DND-41 (cell line): ENCODE data around the gene S100A14.
A peak's percentile ranks its signal among the peaks of the same experiment; 100 is the strongest.

Source experiments
- ATAC-seq: fragments of 200-7000 bp; cut with Tn5 transposase; 3 replicates; pipeline ENCODE4 v1.9.1; 2021; ENCODE audit warnings: low read depth; ENCODE audit not compliant: insufficient read depth
- DNase-seq: peaks from one replicate; pipeline ENCODE4 v3.0.0-alpha.2; 2020
- H2AFZ ChIP-seq: 2 replicates; pipeline ENCODE4 v1.6.0; 2012; ENCODE audit warnings: low read depth, low read length
- H3K27ac ChIP-seq: 2 replicates; pipeline ENCODE4 v1.5.1; 2012; ENCODE audit warnings: low read length, inconsistent platforms
- H3K27me3 ChIP-seq: fragments of 200-600 bp; sonication (generic); 2 replicates; pipeline ENCODE4 v1.6.0; 2012; ENCODE audit warnings: low read length, mild to moderate bottlenecking, inconsistent platforms; ENCODE audit not compliant: insufficient read depth, poor library complexity
- H3K36me3 ChIP-seq: 2 replicates; pipeline ENCODE4 v1.5.1; 2012; ENCODE audit warnings: low read length, inconsistent platforms; ENCODE audit not compliant: insufficient read depth
- H3K4me1 ChIP-seq: 2 replicates; pipeline ENCODE4 v1.5.1; 2012; ENCODE audit warnings: mild to moderate bottlenecking, low read length; ENCODE audit not compliant: insufficient read depth
- H3K4me2 ChIP-seq: 2 replicates; pipeline ENCODE4 v1.6.0; 2012; ENCODE audit warnings: mild to moderate bottlenecking, moderate library complexity, low read length, inconsistent platforms; ENCODE audit not compliant: insufficient read depth
- H3K4me3 ChIP-seq, 2 experiments: fragments of 200-600 bp in 1 of 2; shearing (Covaris generic) in 1 of 2; 2 replicates each; pipeline ENCODE4 v1.5.1; 2012 to 2016; ENCODE audit warnings: inconsistent platforms in 2 of 2, low read length in 2 of 2, mild to moderate bottlenecking in 2 of 2, low read depth in 1 of 2, moderate library complexity in 1 of 2
- H3K79me2 ChIP-seq: 2 replicates; pipeline ENCODE4 v1.6.0; 2012; ENCODE audit warnings: low read length, inconsistent platforms; ENCODE audit not compliant: insufficient read depth
- H3K9ac ChIP-seq: 2 replicates; pipeline ENCODE4 v1.6.0; 2012; ENCODE audit warnings: low read depth, mild to moderate bottlenecking, inconsistent platforms, low read length, moderate library complexity
- H3K9me3 ChIP-seq: 2 replicates; pipeline ENCODE4 v1.5.1; 2012; ENCODE audit warnings: low read length, moderate library complexity, mild to moderate bottlenecking, inconsistent platforms; ENCODE audit not compliant: insufficient read depth, severe bottlenecking
- H4K20me1 ChIP-seq: 2 replicates; pipeline ENCODE4 v1.6.0; 2012; ENCODE audit warnings: low read length; ENCODE audit not compliant: insufficient read depth
- CTCF ChIP-seq: IDR thresholded peaks from 2 replicates; pipeline ENCODE4 v1.5.1; 2012; ENCODE audit warnings: borderline replicate concordance, low read length, moderate library complexity, mild to moderate bottlenecking; ENCODE audit not compliant: poor library complexity, severe bottlenecking; ENCODE audit errors: extremely low read depth
- EZH2 ChIP-seq: IDR thresholded peaks from 3 replicates; pipeline ENCODE4 v1.6.1; 2012; ENCODE audit warnings: borderline replicate concordance, low read depth, mild to moderate bottlenecking, moderate library complexity, low read length, inconsistent platforms; ENCODE audit not compliant: severe bottlenecking

Gene S100A14

GRCh38 chr1:153624965-153625611 is 9.0 kb upstream of the S100A14 start:
- H3K27ac ChIP-seq, result no peak overlapping the region
- no peaks in the 10 kb centered on the region for H3K79me2 ChIP-seq
- H3K9ac ChIP-seq, result no peak overlapping the region
- H3K4me3 ChIP-seq, result no peak overlapping the region
- H3K4me2 ChIP-seq, result no peak overlapping the region
- ATAC-seq, result no peak
- H3K9me3 ChIP-seq, result no peaks in the 10 kb centered on the region
- TF ChIP-seq EZH2 (no peak), CTCF (no peak)
- no peaks in the 10 kb centered on the region for H4K20me1 ChIP-seq
- no peak for DNase-seq
- no peaks in the 10 kb centered on the region for H3K36me3 ChIP-seq
- no peak overlapping the region for H2AFZ ChIP-seq
- no peaks in the 10 kb centered on the region for H3K27me3 ChIP-seq
- no peaks in the 10 kb centered on the region for H3K4me1 ChIP-seq

GRCh38 chr1:153623101-153623500 is 7.0 kb upstream of the S100A14 start:
- H3K36me3 ChIP-seq, result no peaks in the 10 kb centered on the region
- no peak overlapping the region for H3K9ac ChIP-seq
- H3K79me2 ChIP-seq, result no peaks in the 10 kb centered on the region
- TF ChIP-seq EZH2 (no peak), CTCF (no peak)
- no peak overlapping the region for H3K4me3 ChIP-seq
- no peaks in the 10 kb centered on the region for H3K4me1 ChIP-seq
- no peak for DNase-seq
- H3K27me3 ChIP-seq, result no peaks in the 10 kb centered on the region
- H4K20me1 ChIP-seq, result no peaks in the 10 kb centered on the region
- H3K9me3 ChIP-seq, result no peaks in the 10 kb centered on the region
- no peak overlapping the region for H3K4me2 ChIP-seq
- no peak overlapping the region for H3K27ac ChIP-seq
- no peak for ATAC-seq
- peak overlapping the region; percentile 25; the same call in 1 of the 2 replicates for H2AFZ ChIP-seq

- H4K20me1 ChIP-seq, result no peaks in the 10 kb centered on the region; the same call in 1 of the 2 replicates
- TF ChIP-seq CTCF (no peak), EZH2 (no peak)
- DNase-seq (no peak), ATAC-seq (no peak)
- H3K4me2 ChIP-seq, result no peak overlapping the region
- H3K36me3 ChIP-seq, result no peaks in the 10 kb centered on the region
- no peak overlapping the region for H3K4me3 ChIP-seq
- H3K27ac ChIP-seq, result no peak overlapping the region
- no peaks in the 10 kb centered on the region for H3K79me2 ChIP-seq
- no peaks in the 10 kb centered on the region for H3K4me1 ChIP-seq
- H3K9me3 ChIP-seq, result no peaks in the 10 kb centered on the region
- no peak overlapping the region for H2AFZ ChIP-seq
- H3K27me3 ChIP-seq, result no peaks in the 10 kb centered on the region
- H3K9ac ChIP-seq, result no peak overlapping the region
These were observed 3.0 kb upstream of the S100A14 start for GRCh38 chr1:153619171-153619570.
